ENCODE measurements around the gene ATRIP.
A peak's percentile ranks its signal among the peaks of the same experiment; 100 is the strongest.
"Not testable (repeated sequence)": the region's sequence is repeated elsewhere in the genome, so short reads cannot be mapped to it uniquely, and the experiment has no call there.

The ATRIP gene

GRCh38 chr3:48439820-48440589 lies 6.5 kb upstream of the ATRIP start, which contains the start of the genes CCDC51 and TMA7:
TSS of gene CCDC51 (minus strand) at chr3:48440119. CDS start at chr3:48435128, 4,991 bp downstream.
TSS of gene TMA7 (plus strand) at chr3:48440257. CDS start at chr3:48440297, 40 bp downstream.
- peak; percentile 99 for DNase-seq

- DNase-seq, result no peak
Measured at GRCh38 chr3:48440590-48440958, 6.0 kb upstream of the ATRIP start.

DNA sequence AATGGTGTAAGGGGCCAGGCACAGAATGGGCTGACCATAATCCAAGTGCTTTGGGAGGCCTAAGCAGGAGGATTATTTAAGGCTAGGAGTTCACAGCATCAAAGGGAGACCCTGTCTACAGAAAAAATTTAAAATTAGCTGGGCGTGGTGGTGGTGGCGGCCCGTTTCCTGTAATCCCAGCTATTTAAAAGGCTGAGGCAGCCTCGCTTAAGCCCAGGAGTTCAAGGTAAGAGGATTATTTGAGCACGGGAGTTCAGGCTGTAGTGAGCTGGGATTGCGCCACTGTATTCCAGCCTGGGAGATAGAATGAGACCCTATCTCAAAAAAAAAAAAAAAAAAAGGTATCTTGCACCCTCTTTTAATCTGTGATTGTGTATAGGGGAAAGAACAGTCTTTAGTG lies 4.6 kb upstream of the ATRIP start:
- no peak for DNase-seq

- DNase-seq, result no peak
Measured at GRCh38 chr3:48445277-48445882, 1.2 kb upstream of the ATRIP start.

GRCh38 chr3:48446043-48446424 lies 503 bp upstream of the ATRIP start:
- no peak for DNase-seq

- no peak for DNase-seq
Measured at GRCh38 chr3:48451270-48451669, 4.7 kb downstream of the ATRIP start.

DNA sequence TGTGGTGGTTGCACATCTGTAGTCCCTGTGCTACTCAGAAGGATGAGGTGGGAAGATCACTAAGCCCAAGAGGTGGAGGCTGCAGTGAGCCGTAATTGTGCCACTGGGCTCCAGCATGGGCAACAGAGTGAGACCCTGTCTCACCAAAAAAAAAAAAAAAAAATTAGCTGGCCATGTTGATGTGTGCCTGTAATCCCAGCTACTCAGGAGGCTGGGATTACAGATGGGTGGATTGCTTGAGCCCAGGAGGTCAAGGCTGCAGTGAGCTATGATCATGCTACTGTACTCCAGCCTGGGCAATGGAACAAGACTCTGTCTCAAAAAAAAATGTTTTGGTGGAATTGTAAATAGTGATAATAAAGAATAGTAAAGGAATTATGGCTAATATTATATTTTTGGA lies 9.9 kb downstream of the ATRIP start:
- no peak for DNase-seq

DNA sequence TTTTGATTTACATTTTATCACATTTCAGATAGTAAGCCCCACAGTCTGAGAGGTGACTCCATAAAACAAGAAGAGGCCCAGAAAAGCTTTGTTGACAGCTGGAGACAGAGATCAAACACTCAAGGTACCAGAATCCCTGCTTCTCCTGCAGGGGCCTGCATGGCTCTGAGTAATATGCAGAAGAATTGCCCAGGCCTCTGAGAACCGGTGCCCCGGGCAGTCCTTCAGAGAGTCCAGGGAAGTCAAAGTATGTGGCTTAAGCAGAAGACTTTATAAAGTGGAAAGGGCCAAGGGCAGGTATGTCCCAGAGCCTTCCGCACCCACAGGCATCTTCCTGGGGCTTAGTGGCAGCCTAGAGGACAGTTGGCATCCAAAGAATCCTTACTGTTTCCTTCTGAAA lies 12.8 kb downstream of the ATRIP start:
- DNase-seq, result no peak

DNA sequence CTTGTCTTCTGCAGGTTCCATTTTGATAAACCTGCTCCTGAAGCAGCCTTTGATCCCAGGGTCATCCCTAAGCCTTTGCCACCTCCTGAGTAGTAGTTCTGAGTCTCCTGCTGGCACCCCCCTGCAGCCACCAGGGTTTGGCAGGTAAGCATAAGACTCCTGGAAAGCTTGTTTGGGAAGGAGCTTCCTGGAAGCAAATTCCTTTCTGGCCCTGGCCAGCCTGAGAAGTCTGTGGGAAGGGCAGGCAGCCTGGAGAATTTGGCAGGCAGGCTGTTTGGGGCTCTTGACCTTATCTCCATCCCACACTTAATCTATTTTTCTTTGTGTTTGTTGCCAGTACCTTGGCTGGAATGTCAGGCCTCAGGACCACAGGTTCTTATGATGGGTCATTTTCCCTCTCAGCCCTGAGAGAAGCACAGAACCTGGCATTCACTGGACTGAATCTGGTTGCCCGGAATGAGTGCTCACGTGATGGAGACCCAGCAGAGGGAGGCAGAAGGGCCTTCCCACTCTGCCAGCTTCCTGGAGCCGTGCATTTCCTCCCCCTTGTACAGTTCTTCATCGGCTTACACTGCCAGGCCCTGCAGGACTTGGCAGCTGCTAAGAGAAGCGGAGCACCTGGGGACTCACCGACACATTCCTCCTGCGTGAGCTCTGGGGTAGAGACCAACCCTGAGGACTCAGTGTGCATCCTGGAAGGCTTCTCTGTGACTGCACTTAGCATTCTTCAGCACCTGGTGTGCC lies 13.4 kb downstream of the ATRIP start:
- no peak for DNase-seq

DNA sequence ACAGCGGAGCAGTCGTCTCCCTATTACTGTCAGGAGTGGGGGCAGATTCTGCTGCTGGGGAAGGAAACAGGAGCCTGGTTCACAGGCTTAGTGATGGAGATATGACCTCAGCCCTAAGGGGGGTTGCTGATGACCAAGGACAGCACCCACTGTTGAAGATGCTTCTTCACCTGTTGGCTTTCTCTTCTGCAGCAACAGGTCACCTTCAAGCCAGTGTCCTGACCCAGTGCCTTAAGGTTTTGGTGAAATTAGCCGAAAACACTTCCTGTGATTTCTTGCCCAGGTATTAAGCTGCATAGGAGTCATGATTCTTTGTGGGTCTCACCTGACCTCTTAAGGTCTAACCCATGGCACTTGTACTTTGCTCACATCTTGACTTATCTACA lies 14.0 kb downstream of the ATRIP start:
- no peak for DNase-seq

DNA sequence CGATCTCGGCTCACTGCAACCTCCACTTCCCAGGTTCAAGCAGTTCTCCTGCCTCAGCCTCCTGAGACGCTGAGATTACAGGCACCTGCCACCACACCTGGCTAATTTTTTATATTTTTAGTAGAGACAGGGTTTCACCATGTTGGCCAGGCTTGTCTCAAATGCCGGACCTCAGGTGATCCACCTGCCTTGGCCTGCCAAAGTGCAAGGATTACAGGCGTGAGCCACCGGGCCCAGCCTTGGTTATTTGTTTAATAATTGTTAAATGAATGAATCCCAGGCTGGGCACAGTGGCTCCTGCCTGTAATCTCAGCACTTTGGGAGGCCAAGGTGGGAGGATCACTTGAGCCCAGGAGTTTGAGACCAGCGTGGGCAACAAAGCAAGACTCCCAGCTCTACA lies 15.2 kb downstream of the ATRIP start:
- not testable (repeated sequence) for DNase-seq

GRCh38 chr3:48463703-48464102 lies 17.2 kb downstream of the ATRIP start:
- DNase-seq, result no peak

- no peak for DNase-seq
Measured at GRCh38 chr3:48464713-48465221, 18.2 kb downstream of the ATRIP start.

GRCh38 chr3:48465237-48465530 lies 18.6 kb downstream of the ATRIP start:
- no peak for DNase-seq

DNA sequence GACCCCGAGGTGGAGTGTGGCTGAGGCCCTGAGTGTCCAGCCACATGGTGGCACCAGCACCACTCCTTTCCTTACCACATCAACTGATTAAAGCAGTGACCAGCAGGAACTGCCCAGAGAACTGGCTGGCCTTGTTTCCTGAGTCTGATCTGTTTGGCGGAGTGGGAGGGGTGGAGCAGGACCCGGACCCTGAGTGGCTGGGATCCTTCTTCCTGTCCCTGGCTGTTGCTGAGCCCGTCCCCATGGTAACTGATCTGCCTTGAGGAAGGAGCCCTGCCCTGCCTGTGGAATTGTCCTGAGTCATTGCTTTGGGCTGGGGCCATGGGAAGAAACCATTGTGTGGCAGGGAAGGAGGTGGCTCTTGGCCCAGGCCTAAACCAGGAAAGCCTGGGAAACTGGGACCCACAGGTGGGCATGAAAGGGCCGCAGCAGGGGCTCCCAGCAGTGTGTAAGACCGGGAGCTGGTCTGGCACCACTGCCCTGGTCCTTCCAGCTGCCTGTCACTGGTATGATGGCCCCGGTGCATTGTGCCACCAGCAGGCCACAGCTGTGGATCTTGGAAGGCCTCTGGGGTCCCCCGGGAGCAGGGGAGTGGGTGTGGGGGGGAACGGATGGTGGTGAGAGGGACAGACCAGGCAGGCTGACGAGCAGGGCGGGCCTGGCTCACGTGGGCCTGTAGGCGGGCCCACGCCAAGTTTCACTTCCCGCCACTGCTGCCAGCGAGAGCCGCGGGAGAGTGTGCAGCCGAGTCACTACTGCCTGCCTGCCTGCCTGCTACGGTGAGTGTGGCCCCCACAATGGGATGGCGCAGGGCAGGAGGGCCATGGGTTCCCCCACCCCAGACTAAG lies 19.2 kb downstream of the ATRIP start:
- peak; percentile 88 for DNase-seq

DNA sequence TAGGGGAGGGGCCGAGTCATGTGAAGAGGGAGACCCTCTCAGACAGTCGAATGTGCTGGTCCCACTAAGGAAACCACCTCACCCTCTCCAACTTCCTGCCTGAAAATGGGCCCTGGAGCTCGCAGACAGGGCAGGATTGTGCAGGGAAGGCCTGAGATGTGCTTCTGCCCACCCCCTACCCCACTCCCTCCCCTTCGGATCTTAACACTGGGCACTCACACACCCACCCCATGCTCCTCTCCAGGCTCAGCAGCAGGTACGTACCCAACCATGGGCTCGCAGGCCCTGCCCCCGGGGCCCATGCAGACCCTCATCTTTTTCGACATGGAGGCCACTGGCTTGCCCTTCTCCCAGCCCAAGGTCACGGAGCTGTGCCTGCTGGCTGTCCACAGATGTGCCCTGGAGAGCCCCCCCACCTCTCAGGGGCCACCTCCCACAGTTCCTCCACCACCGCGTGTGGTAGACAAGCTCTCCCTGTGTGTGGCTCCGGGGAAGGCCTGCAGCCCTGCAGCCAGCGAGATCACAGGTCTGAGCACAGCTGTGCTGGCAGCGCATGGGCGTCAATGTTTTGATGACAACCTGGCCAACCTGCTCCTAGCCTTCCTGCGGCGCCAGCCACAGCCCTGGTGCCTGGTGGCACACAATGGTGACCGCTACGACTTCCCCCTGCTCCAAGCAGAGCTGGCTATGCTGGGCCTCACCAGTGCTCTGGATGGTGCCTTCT lies 20.0 kb downstream of the ATRIP start:
- DNase-seq, result peak; percentile 55

GRCh38 chr3:48467110-48467454 lies 20.5 kb downstream of the ATRIP start:
- DNase-seq, result no peak

GRCh38 chr3:48467473-48468267 lies 21.1 kb downstream of the ATRIP start:
- DNase-seq, result no peak

DNA sequence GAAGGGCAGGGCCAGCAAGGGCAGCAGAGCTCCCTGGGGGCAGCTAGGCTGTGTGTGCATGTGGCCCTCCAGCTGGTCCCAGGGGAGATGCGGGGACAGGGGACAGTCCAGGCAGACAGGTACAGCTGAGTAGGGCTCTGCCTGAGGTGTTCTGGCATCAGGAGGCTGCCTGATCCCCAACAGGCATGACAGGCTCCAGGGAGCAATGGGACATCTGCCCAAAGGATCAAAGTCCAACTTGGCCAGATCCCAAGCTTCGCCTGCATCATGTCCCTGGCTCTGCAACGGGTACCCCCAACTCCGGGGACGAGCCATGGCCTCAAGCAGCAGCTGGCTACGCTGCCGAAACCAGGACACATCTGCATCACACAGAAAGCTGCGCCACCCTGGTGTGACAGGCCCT lies 21.8 kb downstream of the ATRIP start:
- no peak for DNase-seq

- DNase-seq, result no peak
Measured at GRCh38 chr3:48469046-48469915, 22.7 kb downstream of the ATRIP start.

GRCh38 chr3:48470286-48470685 lies 23.7 kb downstream of the ATRIP start:
- no peak for DNase-seq
